ENCODE measurements around the gene DNM3. TPM values are rescaled to one million over a fixed set of nuclear protein-coding genes. Genes with fewer than 3 reads are reported as not detected.

Gene DNM3
- total and polyA plus RNA-seq, 2 experiments from 2014 or later: 5.2 to 12.2 TPM

DNA sequence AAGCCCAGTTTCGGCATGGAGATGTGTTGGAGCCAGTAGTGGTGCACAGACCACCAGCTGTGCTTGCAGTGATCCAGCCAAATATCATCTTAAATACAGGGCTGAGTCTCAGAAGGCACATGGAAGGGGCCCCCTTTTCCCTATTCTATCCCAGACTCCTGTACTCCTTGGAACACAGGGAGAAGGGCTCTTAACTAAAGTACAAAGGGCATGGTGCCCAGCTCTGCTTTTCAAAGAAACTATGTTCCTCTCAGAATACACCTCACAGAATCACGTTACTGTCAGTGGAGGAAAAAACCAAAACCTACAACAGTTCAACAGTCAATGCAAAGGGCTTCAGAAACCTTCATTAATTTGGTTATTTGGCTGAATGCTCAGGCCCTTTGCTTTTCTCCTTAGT, 398.6 kb downstream of the DNM3 start:
- H3F3A ChIP-seq (replicated peaks; ENCODE audit: low read depth): no peaks in the 10 kb centered on the region
- Mint-ChIP-seq H3K4me1 (no peaks in the 10 kb centered on the region), H3K4me3 (no peak overlapping the region), H3K36me3 (ENCODE audit: low read depth) (no peaks in the 10 kb centered on the region), H3K9me3 (no peaks in the 10 kb centered on the region; the same call in 2 of the 3 replicates), H3K27me3 (ENCODE audit: insufficient read depth, low read depth, poor library complexity) (no peaks in the 10 kb centered on the region), H3K27ac (no peak overlapping the region)
- no peaks in the 10 kb centered on the region for H3K27me3 ChIP-seq (ENCODE audit: insufficient read depth)
- no peak for ATAC-seq
- peaks cover 4% of the 10 kb centered on the region; the same call in 1 of the 2 replicates for H3K9me2 ChIP-seq (ENCODE audit: insufficient read depth)
- H2AFZ ChIP-seq: no peak overlapping the region
- H3K4me2 ChIP-seq: no peak overlapping the region
- H4K20me1 ChIP-seq (replicated peaks; ENCODE audit: insufficient read depth): no peaks in the 10 kb centered on the region
- H3K27ac ChIP-seq (ENCODE audit: low read depth): no peak overlapping the region
- H3K4me1 ChIP-seq (ENCODE audit: insufficient read depth): 0 out of 2 replicates have a peak, but pooled peaks cover 4% of the 10 kb centered on the region
- no peak for DNase-seq (ENCODE audit: low spot score)
- no peaks in the 10 kb centered on the region for H3K36me3 ChIP-seq (ENCODE audit: insufficient read depth)
- H3K79me2 ChIP-seq (replicated peaks; ENCODE audit: insufficient read depth): no peaks in the 10 kb centered on the region
- no peak overlapping the region for H3K4me3 ChIP-seq
- TF ChIP-seq ZNF331 (CRISPR knock-in tag; IDR thresholded peaks at IDR 0.05; ENCODE audit: low read depth) (no peak), NANOG (IDR thresholded peaks at IDR 0.05; ENCODE audit: borderline replicate concordance) (no peak), ETS1 (IDR thresholded peaks at IDR 0.05) (no peak), ZNF114 (CRISPR knock-in tag; IDR thresholded peaks at IDR 0.05) (no peak), JUNB (IDR thresholded peaks at IDR 0.05; ENCODE audit: unreplicated experiment) (no peak), EZH2phosphoT487 (IDR thresholded peaks at IDR 0.05; ENCODE audit: unreplicated experiment) (no peak), CTCF (conservative IDR thresholded peaks at IDR 0.05; ENCODE audit: low read depth in 2 of 2) (no peak), POLR2AphosphoS5 (IDR thresholded peaks at IDR 0.05; ENCODE audit: low read depth) (no peak), CREB1 (CRISPR knock-in tag; IDR thresholded peaks at IDR 0.05; ENCODE audit: low read depth) (no peak), STAT1 (IDR thresholded peaks at IDR 0.05; ENCODE audit: unreplicated experiment) (no peak), REST (IDR thresholded peaks at IDR 0.05; ENCODE audit: unreplicated experiment) (no peak), EZH2 (IDR thresholded peaks at IDR 0.05; ENCODE audit: low read depth, unreplicated experiment) (no peak)
- TF ChIP-seq, protein P1, sequence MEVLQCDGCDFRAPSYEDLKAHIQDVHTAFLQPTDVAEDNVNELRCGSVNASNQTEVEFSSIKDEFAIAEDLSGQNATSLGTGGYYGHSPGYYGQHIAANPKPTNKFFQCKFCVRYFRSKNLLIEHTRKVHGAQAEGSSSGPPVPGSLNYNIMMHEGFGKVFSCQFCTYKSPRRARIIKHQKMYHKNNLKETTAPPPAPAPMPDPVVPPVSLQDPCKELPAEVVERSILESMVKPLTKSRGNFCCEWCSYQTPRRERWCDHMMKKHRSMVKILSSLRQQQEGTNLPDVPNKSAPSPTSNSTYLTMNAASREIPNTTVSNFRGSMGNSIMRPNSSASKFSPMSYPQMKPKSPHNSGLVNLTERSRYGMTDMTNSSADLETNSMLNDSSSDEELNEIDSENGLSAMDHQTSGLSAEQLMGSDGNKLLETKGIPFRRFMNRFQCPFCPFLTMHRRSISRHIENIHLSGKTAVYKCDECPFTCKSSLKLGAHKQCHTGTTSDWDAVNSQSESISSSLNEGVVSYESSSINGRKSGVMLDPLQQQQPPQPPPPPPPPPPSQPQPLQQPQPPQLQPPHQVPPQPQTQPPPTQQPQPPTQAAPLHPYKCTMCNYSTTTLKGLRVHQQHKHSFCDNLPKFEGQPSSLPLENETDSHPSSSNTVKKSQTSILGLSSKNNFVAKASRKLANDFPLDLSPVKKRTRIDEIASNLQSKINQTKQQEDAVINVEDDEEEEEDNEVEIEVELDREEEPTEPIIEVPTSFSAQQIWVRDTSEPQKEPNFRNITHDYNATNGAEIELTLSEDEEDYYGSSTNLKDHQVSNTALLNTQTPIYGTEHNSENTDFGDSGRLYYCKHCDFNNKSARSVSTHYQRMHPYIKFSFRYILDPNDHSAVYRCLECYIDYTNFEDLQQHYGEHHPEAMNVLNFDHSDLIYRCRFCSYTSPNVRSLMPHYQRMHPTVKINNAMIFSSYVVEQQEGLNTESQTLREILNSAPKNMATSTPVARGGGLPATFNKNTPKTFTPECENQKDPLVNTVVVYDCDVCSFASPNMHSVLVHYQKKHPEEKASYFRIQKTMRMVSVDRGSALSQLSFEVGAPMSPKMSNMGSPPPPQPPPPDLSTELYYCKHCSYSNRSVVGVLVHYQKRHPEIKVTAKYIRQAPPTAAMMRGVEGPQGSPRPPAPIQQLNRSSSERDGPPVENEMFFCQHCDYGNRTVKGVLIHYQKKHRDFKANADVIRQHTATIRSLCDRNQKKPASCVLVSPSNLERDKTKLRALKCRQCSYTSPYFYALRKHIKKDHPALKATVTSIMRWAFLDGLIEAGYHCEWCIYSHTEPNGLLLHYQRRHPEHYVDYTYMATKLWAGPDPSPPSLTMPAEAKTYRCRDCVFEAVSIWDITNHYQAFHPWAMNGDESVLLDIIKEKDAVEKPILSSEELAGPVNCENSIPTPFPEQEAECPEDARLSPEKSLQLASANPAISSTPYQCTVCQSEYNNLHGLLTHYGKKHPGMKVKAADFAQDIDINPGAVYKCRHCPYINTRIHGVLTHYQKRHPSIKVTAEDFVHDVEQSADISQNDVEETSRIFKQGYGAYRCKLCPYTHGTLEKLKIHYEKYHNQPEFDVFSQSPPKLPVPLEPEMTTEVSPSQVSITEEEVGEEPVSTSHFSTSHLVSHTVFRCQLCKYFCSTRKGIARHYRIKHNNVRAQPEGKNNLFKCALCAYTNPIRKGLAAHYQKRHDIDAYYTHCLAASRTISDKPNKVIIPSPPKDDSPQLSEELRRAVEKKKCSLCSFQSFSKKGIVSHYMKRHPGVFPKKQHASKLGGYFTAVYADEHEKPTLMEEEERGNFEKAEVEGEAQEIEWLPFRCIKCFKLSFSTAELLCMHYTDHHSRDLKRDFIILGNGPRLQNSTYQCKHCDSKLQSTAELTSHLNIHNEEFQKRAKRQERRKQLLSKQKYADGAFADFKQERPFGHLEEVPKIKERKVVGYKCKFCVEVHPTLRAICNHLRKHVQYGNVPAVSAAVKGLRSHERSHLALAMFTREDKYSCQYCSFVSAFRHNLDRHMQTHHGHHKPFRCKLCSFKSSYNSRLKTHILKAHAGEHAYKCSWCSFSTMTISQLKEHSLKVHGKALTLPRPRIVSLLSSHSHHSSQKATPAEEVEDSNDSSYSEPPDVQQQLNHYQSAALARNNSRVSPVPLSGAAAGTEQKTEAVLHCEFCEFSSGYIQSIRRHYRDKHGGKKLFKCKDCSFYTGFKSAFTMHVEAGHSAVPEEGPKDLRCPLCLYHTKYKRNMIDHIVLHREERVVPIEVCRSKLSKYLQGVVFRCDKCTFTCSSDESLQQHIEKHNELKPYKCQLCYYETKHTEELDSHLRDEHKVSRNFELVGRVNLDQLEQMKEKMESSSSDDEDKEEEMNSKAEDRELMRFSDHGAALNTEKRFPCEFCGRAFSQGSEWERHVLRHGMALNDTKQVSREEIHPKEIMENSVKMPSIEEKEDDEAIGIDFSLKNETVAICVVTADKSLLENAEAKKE (CRISPR knock-in tag; IDR thresholded peaks at IDR 0.05): no peak
